Ovary (tissue), 9 donors: Measurements from ENCODE around the gene RBMS1. TPM values are rescaled to one million over a fixed set of nuclear protein-coding genes. Genes with fewer than 3 reads are reported as not detected.

ENCODE experiments used
- DNase-seq, 5 donors: peaks; one replicate each; pipeline ENCODE4 v3.0.0-alpha.2; 2019 to 2020
- H3K27ac ChIP-seq, 2 donors: fragments of 200-600 bp; one replicate each; pipeline versions ENCODE4 v1.5.1 to v1.8.0; 2019 to 2022
- H3K27me3 ChIP-seq: fragments of 200-600 bp; one replicate; pipeline ENCODE4 v1.8.0; 2022
- H3K36me3 ChIP-seq: fragments of 200-600 bp; sonication (generic); one replicate; pipeline ENCODE4 v1.5.1; 2019
- H3K4me1 ChIP-seq: one replicate; pipeline ENCODE4 v1.8.1; 2013; ENCODE audit warnings: mild to moderate bottlenecking, moderate library complexity; ENCODE audit not compliant: insufficient read depth
- H3K4me3 ChIP-seq: fragments of 200-600 bp; sonication (generic); one replicate; pipeline ENCODE4 v1.5.1; 2017
- H3K9me3 ChIP-seq, 2 donors: fragments of 200-600 bp in 1 of 2; sonication (generic) in 1 of 2; one replicate each; pipeline versions ENCODE4 v1.5.1 to v1.8.1; 2013 to 2019; ENCODE audit warnings: mild to moderate bottlenecking in 1 of 2, moderate library complexity in 1 of 2
- EP300 ChIP-seq: sonication (generic); formaldehyde crosslinking; IDR thresholded peaks from one replicate; pipeline ENCODE4 v1.6.1; 2017; ENCODE audit warnings: antibody characterized with exemption
- POLR2A ChIP-seq: fragments of 450-650 bp; IDR thresholded peaks from one replicate; pipeline ENCODE4 v1.6.1; 2017; ENCODE audit warnings: antibody characterized with exemption, mild to moderate bottlenecking, moderate library complexity
- WGBS, 3 donors: extraction: QIAGEN DNeasy Blood & Tissue Kit in 1 of 3; methylation state at CpG; one replicate each; pipeline versions ENCODE4 v1.1.5 to v1.1.7; 2013 to 2017; 5-methylcytosine and 5-hydroxymethylcytosine counted together
- intact Hi-C, 4 donors: fragments of 100-400 bp; cut with DNase I; formaldehyde crosslinking; loops; one replicate each; pipeline versions ENCODE4 v1.11.0 to v1.15.1; 2022 to 2023
- polyA plus RNA-seq, 2 donors: library from polyadenylated mRNA; stranded (reverse); fragments of 200-250 nt in 1 of 2; fragments of 350-450 nt in 1 of 2; fragmentation: Illumina TruSeq in 1 of 2; extraction: RNeasy Lipid Tissue Mini Kit (QIAGEN cat#74804) in 1 of 2; gene quantifications; one replicate each; pipeline ENCODE4 v1.2.3, GENCODE V29; 2013 to 2014
- total RNA-seq, 7 donors: library from RNA; depleted of rRNA in 2 of 7; stranded (reverse); fragments of >200 nt in 2 of 7; fragmentation: NEBNext Ultra II Directional in 3 of 7; extraction: Animal tissue kit (Norgen Biotek cat#: 25700) in 3 of 7; gene quantifications; one replicate each; pipeline versions ENCODE4 v1.1.0 to v1.2.4, GENCODE V29; 2016 to 2023
- TF ChIP-seq, protein P1 (sequence below), 3 donors: fragments of 450-650 bp in 2 of 3; fragments of 200-600 bp in 1 of 3; IDR thresholded peaks; one replicate each; pipeline versions ENCODE4 v1.5.1 to v1.8.0; 2016 to 2022; ENCODE audit warnings: antibody characterized with exemption in 3 of 3, mild to moderate bottlenecking in 1 of 3
- donor health status: DM: no; HTN: no; CAD: no; lungs with moderate emphysema.
- donor health status: DM: no; HTN: no; CAD: no.
- donor health status: Bipolar disorder and iron deficiency.
- donor health status: DM: yes; HTN: yes; CAD: no.
- donor health status: DM: no; HTN: no; CAD: no.
- donor health status: DM: yes; HTN: yes; CAD: no.

The RBMS1 gene
- total and polyA plus RNA-seq, 9 donors: 50.7 to 91.9 (median 73.8) TPM

DNA sequence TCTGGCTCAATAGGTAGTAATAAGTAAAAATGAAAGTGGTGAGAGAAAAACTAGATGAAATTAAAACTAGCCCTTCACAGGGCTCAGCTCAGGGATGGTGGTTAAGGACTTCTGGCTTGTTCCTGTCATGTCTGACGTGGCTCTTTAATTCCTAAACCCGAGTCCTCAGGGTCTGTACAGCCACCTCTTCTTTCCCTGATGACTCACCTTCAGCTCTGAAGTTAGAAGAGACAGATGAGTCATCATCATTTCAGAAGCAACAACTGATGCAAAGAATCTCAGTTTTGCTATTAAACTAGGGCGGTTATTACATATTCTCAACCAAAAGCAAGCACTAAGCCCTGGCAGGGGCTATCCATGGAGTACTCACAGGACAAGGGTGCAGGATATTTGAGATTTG lies 269.5 kb downstream of the RBMS1 start:
- Histone ChIP-seq H3K27ac (no peak overlapping the region), H3K36me3 (no peaks in the 10 kb centered on the region), H3K27me3 (no peaks in the 10 kb centered on the region), H3K4me1 (peaks cover 11% of the 10 kb centered on the region), H3K9me3 (no peaks in the 10 kb centered on the region), H3K4me3 (no peak overlapping the region)
- DNase-seq: no peak
- intact Hi-C loops: no loop called here
- TF ChIP-seq, protein P1, sequence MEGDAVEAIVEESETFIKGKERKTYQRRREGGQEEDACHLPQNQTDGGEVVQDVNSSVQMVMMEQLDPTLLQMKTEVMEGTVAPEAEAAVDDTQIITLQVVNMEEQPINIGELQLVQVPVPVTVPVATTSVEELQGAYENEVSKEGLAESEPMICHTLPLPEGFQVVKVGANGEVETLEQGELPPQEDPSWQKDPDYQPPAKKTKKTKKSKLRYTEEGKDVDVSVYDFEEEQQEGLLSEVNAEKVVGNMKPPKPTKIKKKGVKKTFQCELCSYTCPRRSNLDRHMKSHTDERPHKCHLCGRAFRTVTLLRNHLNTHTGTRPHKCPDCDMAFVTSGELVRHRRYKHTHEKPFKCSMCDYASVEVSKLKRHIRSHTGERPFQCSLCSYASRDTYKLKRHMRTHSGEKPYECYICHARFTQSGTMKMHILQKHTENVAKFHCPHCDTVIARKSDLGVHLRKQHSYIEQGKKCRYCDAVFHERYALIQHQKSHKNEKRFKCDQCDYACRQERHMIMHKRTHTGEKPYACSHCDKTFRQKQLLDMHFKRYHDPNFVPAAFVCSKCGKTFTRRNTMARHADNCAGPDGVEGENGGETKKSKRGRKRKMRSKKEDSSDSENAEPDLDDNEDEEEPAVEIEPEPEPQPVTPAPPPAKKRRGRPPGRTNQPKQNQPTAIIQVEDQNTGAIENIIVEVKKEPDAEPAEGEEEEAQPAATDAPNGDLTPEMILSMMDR (IDR thresholded peaks at IDR 0.05): no peak
- no peak for TF ChIP-seq POLR2A
- no peak for TF ChIP-seq EP300
- 36 to 46% (median 44%) methylated on average over 3 of the region's 3 CpGs for WGBS, 3 donors

DNA sequence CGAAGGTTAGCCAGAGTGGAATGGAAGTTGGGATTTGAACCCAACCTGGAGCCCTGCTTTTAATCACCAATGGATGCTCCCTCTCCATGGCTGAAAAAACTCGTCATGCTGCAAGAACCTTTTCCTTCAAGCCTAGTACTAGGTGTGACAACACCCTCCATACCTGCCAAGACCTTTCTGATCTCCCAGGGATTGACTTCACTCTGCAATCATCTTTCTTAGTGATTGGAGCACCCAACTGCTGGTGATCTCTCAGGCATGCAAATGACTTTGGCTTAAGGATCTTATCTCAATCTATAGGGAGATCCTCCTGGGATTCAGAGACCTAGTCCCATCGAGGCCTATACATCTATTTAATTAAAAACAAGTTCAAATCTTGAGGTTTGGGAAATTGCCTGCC lies 270.0 kb downstream of the RBMS1 start:
- no peaks in the 10 kb centered on the region for H3K9me3 ChIP-seq
- peaks cover 11% of the 10 kb centered on the region for H3K4me1 ChIP-seq
- 89 to 97% (median 92%) methylated on average over 3 of the region's 3 CpGs for WGBS, 3 donors
- no peak for DNase-seq
- H3K27me3 ChIP-seq: no peaks in the 10 kb centered on the region
- TF ChIP-seq, protein P1 (IDR thresholded peaks at IDR 0.05): no peak
- no peak for TF ChIP-seq EP300
- TF ChIP-seq POLR2A: no peak
- intact Hi-C loops: no loop called here
- H3K36me3 ChIP-seq: no peaks in the 10 kb centered on the region
- H3K4me3 ChIP-seq: no peak overlapping the region
- H3K27ac ChIP-seq: no peak overlapping the region

DNA sequence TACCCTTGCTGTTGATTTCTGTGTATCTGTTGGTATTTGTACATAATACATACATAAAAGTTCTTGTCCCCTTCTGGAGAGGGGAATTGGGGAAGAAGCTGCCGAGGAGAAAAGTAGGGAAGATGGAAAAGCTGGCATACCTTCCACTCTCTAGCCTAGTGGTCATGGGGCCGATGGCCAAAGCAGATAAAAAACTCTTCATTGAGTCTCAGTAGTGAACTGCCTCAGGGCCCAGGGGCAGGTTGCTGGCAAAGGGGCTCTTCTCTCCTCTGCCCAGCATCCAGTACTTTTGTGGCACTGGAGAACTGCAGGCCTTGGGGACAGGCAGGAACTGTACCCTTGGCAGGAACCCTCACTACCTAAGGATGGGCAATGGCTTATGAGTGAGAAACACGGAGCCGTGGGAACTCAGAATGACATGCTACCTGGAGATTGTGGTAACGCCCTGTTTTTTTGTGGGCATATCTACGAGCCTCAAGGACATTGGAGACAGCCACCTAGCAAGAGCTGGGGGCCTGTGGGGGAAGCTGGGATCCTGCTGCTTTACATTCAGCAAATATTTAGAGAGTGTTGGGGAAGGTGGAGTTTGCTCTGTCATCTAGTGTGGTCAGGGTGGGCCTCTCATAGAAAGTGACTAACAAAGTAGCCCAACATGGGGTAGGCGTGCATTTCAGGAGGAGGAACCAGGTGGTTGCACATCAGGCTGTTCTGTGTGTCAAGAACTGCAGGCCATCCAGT lies 270.9 kb downstream of the RBMS1 start:
- no peaks in the 10 kb centered on the region for H3K27me3 ChIP-seq
- no peak overlapping the region for H3K4me3 ChIP-seq
- intact Hi-C loops: no loop called here
- H3K9me3 ChIP-seq: no peaks in the 10 kb centered on the region
- 79 to 97% (median 89%) methylated on average over 7 of the region's 7 CpGs for WGBS, 3 donors
- peak overlapping the region in 1 of 2 donors; percentile 74 for H3K27ac ChIP-seq
- H3K4me1 ChIP-seq: peaks cover 11% of the 10 kb centered on the region
- no peaks in the 10 kb centered on the region for H3K36me3 ChIP-seq
- TF ChIP-seq, protein P1 (IDR thresholded peaks at IDR 0.05): no peak
- no peak for TF ChIP-seq POLR2A
- no peak for TF ChIP-seq EP300
- no peak for DNase-seq
